GM15510 (cell line): Measurements from ENCODE around the gene CDH13.

Source experiments
- POLR2A ChIP-seq: IDR thresholded peaks from 3 replicates; pipeline ENCODE4 v1.6.1; 2011; ENCODE audit warnings: borderline replicate concordance; ENCODE audit not compliant: insufficient read length; ENCODE audit errors: extremely low read depth

CDH13 gene

GRCh38 chr16:83402967-83403366 lies 776.2 kb downstream of the CDH13 start:
- TF ChIP-seq POLR2A: no peak

DNA sequence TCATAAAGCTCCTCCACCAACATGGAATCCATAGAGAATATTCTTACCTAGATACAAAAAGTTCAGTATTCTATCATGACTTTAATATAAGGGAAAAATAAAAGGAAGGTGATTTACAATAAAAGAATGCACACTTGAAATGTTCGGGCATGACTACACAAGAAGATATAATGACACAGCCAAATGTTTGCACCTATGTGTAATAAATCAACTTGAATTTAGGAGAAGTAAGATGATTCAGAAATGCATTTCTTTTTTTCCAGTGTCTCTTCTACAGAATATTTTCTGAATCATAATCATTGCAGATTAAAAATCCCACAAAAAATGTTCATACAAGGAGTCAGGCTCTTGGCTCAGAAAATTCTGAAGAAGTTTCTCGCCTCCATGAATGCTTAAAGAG lies 777.0 kb downstream of the CDH13 start:
- no peak for TF ChIP-seq POLR2A

- TF ChIP-seq POLR2A: no peak
Observed at GRCh38 chr16:83404261-83404660, 777.5 kb downstream of the CDH13 start.

DNA sequence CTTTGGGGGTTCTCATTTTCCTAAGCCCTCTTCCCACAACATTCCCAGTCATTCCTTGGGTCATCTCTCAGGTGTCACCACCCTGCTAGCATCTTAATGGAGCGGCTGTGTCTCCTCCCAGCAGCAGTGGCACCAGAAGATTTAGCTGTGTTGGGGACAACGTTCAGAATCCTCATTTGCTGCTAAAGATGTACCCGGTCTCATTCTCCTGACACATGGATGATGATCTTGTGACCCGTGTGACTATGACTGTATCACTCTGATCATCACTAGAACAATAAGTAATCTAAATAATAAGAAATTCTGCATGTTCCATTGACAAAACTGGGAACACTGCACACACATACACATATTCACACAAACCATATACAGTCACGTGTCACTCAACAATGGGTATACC lies 781.2 kb downstream of the CDH13 start:
- TF ChIP-seq POLR2A: no peak

- no peak for TF ChIP-seq POLR2A
Observed at GRCh38 chr16:83409347-83409746, 782.6 kb downstream of the CDH13 start.

- TF ChIP-seq POLR2A: no peak
Observed at GRCh38 chr16:83418565-83418964, 791.8 kb downstream of the CDH13 start.

DNA sequence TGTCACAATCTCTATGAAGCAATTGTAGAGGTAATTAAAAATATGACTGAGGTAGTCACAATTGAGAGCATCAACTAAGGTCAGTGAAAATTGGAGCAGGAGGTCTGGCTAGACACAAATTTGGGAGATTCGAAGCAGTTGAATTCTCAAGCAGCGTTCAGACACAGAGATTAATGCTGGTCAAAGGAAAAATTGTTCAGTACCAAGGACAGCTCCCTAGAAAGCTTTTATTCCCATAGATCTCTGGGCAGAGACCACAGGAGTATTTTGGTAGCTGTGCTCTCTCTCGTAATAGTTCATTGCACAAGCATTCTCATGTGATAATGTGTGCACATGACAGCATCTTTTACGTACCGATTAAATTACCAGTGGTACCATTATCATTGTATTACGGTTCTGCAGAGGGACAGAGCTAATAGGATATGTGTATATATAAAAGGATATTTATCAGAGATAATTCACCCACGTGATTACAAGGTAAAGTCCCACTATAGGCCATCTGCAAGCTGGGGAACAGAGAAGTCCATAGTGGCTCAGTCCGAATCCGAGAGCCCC lies 793.5 kb downstream of the CDH13 start:
- TF ChIP-seq POLR2A: no peak

DNA sequence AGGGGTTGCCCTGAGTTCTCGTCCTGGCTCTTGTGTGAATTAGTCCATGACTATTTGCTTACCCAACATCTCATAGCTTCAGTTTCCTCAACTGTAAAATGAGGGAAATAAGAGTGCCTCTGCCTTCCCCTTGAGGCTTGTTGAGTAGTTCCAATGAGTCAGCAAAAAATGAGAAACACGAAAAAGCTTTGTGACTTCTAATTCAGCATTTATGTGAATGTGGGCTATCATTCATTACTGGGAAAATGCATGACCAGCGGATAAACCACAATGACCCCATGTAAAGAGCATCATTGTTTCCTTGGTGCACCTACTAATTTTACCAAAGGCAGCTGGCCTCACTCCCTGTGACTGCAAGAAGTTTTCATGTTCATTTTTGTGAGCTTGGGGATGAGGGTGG lies 806.4 kb downstream of the CDH13 start:
- no peak for TF ChIP-seq POLR2A

DNA sequence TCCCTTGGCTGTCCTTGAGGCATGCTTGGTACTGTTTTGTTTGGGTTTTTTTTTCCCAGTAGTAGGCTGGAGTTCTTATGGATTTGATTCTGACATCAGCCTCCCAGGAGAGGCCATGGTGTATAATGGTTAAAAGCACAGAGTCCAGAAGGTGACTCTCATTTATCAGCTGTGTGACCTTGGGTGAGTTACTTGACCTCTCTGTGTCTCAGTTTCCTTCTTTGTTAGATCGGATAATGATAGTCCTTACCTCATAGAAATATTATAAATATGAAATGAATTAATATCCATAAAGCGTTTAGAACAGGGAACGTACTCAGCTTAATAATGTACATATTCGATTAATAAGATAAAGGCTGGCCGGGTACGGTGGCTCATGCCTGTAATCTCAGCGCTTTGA lies 810.3 kb downstream of the CDH13 start:
- no peak for TF ChIP-seq POLR2A

DNA sequence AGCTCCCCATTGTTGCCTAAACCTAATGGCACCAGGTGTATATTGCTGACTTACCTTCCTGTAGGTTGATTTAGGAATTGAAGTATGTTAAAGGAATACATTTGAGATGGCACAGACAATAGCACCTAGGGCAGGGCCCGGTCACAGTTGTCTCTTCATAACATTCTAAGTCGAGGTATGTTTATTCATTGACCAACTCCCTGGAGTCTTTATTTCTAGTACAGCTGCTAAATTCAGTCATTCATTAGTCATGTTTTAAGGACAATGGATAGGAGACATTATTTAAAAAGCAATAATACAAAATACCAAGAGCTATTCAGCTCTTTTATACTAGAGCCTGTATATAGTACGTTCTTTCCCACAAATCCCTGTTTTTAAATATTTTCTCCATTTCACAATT lies 811.6 kb downstream of the CDH13 start:
- no peak for TF ChIP-seq POLR2A

DNA sequence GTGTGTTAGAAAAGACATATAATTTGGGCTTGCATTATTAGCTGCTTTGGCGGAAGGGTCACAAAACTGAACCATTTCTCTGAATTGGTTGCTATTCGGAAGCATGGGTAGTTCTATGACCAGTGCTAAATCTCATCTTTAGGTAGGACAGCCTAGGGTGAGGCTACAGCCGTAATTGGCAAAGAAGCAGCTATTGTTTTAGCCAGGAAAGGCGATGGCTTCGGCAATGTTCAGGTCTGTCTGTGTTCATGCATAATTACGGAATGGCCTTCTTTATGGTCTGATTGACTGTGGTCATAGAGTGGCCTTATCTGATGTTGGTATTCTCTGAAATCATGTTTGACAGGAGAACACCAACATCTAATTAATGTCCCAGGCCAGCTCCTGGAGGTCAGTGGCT lies 812.6 kb downstream of the CDH13 start:
- no peak for TF ChIP-seq POLR2A

DNA sequence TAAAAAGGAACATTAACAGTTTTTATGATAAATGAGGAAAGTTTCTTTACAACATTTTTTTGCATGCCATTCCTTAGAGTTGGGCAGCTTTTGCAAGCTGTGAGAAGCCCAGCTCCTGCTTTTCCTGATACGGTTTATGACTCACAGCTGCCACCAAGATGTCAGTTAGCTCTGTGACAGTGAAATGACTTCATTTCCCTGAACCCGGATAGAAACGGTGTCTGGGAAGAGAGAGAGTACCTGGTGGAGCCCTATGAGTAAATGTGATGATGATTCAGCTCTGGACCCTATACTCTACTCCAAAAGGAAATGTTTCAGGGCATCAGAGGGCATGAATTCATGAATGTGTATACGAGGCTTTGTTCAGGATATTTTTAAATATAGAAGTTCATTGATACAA lies 814.7 kb downstream of the CDH13 start:
- no peak for TF ChIP-seq POLR2A

DNA sequence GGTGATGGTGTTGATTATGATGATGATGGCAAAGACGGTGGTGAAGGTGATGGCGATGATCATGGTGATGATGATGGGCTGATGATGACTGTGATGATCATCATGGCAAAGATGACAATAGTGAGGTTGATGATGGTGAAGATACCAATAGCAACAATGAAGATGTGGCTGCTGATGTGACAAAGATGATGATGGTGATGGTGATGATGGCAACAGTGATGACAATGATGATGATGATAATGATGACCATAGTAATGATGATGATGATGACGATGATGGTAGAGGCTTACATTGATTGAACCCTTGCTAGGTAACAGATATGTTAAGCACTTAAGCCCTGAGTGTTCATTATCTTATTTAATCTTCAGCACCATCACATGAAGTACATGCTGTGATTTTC lies 817.2 kb downstream of the CDH13 start:
- no peak for TF ChIP-seq POLR2A

DNA sequence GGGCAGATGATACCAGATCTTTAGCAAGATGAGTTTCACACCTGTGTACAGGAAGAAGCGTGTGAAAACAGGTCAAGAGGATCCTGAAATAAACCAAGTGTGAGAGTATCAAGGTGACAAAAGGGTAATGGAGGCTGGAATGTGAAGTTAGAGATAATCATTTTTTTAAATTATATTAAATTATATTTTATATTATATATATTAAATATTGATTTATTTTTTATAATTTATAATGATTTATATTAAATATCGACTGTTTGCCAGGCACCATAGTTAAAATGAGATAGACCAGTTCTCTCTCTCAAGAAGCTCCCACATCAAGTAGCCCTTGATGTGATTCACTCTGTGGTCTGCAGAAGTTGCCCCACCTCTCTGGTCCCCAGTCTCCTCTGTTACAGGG lies 820.8 kb downstream of the CDH13 start:
- no peak for TF ChIP-seq POLR2A

DNA sequence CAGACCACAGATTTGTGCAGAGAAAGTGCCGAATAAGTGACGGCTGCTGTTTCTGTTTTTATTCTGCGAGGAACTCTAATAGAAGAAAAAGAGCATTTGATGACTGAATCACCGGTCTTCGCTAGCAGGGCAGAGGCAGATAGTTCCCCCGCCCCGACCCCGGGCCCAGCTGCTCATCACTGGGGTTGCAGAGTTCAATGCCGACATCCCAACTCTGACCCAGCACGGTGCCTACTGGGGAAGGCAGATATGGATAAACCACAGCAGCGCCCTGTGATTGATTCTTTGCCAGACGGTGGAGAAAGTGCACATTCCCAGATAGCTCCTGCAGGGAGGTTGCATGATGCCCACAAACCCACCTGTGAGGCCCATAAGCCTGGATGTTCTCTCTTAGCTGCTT lies 823.1 kb downstream of the CDH13 start:
- TF ChIP-seq POLR2A: no peak

- TF ChIP-seq POLR2A: no peak
Observed at GRCh38 chr16:83453977-83454376, 827.2 kb downstream of the CDH13 start.

- no peak for TF ChIP-seq POLR2A
Observed at GRCh38 chr16:83455716-83456115, 828.9 kb downstream of the CDH13 start.
